SW 1271 (cell line): ENCODE data around the gene SCNN1B.
"Not testable (repeated sequence)": the region's sequence is repeated elsewhere in the genome, so short reads cannot be mapped to it uniquely, and the experiment has no call there.

Experiments used
- DNase-seq, 2 experiments: peaks; one replicate each; lab custom pipeline; 2025; lab: John Stamatoyannopoulos, UW

Gene SCNN1B

DNA sequence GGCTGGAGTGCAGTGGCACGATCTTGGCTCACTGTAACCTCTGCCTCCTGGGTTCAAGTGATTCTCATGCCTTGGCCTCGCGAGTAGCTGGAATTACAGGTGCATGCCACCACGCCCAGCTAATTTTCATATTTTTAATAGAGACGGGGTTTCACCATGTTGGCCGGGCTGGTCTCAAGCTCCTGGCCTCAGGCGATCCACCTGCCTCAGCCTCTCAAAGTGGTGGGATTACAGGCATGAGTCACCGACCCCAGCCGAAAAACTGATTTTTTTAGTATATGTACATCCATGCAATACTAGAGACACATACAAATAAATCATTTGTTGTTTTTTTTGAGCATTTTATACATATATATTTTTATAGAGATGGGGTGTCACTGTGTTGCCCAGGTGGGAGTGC lies 79.6 kb downstream of the SCNN1B start:
- DNase-seq = not testable (repeated sequence)

DNA sequence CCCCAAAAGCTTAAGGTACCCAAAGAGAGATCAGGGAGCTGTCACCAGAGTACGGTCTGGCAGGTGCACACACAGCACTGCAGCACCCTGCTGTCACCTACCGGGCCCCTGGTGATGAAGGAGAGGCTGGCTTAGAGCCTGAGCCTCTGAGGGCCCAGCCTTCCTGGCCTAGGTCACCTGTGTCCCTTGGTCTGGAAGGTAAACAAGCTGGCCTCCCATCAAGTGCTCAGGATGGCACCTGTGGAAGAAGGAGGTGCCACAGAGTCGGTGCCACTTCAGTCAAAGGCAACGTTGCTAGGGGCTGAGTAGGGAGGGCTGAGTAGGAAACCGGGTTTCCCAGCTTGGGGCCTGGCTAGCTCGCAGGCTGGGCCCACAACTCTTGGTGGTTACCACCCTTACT lies 80.2 kb downstream of the SCNN1B start:
- no peak for DNase-seq

DNA sequence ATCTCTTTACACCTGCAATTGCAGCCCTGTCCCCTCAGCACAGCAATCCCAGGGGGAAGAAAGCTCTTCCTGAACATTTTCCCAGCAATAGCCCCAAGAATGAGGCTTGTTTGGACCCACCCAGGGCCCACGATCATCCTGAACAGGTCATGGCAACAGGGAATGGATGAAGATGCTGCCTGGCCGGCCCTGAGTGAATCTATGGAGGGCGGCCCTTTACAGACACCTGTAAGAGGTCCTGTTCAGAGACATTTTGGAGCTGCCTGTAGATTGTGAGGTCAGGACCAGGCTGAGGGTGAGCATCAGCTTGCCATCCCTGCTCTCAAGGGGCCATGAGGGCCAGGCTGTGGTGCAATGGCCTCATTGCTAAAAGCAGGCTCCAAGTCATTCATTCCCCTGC lies 81.8 kb downstream of the SCNN1B start:
- DNase-seq = no peak

GRCh38 chr16:23384878-23385277 lies 82.8 kb downstream of the SCNN1B start:
- DNase-seq = no peak

- no peak for DNase-seq
These were observed 83.3 kb downstream of the SCNN1B start for GRCh38 chr16:23385441-23385840.

DNA sequence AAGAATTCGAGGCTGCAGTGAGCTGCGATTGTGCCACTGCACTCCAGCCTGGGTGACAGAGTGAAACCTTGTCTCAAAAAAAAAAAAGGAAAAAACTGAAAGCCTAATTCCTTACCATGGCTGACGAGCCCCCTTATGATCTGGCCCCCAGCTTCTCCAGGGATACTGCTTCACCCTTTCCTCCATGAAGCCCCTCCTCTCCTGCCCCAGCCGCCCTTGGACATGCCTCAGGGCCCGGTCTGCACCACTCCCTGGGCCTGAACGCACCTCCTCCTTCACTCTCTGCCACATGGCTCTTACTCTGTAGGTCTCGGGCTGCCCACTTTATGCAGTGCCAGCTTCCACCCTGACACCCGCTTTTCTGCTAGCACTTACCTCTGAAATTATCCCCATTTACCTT lies 85.6 kb downstream of the SCNN1B start:
- no peak for DNase-seq

GRCh38 chr16:23388786-23389185 lies 86.7 kb downstream of the SCNN1B start:
- DNase-seq = no peak

DNA sequence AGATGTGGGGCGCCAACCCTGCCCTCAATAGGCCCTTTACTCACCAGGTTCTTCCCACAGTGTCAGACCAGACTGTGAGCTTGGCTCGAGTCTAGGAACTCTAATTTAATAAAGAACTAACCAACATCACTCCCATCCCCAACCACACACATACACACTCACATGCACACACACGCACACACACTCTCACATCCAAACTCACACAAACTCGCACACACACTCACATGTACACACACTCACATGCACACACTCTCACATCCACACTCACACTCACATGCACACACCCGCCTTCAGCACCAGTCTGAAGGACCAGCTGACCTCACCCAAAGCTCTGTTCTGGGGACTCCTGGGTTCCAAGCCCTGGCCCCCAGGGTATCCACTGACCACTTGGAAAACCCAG lies 87.1 kb downstream of the SCNN1B start:
- no peak for DNase-seq

- DNase-seq = not testable (repeated sequence)
These were observed 87.8 kb downstream of the SCNN1B start for GRCh38 chr16:23389936-23390335.

- no peak for DNase-seq
These were observed 89.5 kb downstream of the SCNN1B start for GRCh38 chr16:23391381-23392222.

DNA sequence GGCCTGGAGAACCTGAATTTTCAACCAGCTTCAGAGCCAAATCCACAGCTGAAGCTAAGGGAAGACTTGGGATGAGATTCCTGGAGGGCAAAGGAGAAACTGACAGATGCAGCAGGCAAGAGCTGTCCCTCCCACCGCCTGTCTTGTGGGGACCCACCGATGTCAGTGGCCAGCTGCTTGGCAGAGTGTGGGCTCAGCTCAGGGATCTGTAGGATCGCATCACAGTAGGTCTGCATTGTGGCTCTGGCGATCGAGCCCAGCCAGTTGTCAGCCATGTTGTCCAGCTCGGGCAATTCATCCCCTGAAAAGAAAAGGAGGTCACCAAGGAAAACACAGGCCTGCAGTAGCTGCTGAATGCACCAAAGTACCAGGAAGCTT lies 90.1 kb downstream of the SCNN1B start:
- DNase-seq = no peak

- no peak for DNase-seq
These were observed 92.2 kb downstream of the SCNN1B start for GRCh38 chr16:23394141-23394831.

- no peak for DNase-seq
These were observed 93.6 kb downstream of the SCNN1B start for GRCh38 chr16:23395732-23396131.

DNA sequence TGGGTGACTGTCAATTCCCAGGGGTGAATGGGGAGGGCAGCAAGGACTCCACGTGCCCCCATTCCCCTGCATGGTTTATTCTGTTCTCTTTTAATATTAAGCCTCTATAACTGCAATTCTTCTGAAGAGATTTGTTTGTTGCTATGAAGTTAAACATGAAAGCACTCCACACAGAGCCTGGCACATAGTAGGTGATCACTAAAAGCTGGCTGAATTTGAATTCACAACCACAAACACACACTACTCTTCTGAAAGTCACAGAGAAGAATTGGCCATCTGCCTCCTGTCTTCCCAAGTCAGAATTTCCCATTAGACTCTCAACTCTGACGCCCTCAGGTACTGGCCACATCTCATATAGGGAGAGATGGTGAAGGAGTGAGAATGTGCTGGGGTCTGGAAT lies 95.4 kb downstream of the SCNN1B start:
- DNase-seq = no peak

- no peak for DNase-seq
These were observed 97.1 kb downstream of the SCNN1B start for GRCh38 chr16:23398987-23399805.

GRCh38 chr16:23400447-23400846 lies 98.3 kb downstream of the SCNN1B start:
- DNase-seq = not testable (repeated sequence)

DNA sequence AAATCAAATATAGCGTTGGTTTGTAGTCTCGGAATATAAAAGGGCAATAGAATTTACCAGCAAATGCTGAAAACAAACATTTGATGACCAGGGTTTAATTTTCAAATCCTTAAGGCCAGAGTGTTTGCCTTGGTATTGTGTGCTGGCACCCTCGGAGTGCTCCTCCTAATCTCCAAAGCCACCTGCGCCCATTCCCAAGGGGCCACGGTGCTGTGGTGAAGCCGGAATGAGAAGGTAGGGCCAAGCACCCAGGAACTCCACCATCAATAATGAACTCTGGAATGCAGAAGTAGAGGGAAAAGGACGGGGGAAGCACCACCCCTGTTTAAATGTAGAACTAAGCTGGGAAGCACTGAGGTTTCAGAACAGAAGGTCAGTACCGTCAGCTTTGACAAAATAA lies 99.0 kb downstream of the SCNN1B start:
- DNase-seq = no peak

- DNase-seq = no peak
These were observed 100.0 kb downstream of the SCNN1B start for GRCh38 chr16:23402100-23402499.

- no peak for DNase-seq
These were observed 101.4 kb downstream of the SCNN1B start for GRCh38 chr16:23403547-23403946.

DNA sequence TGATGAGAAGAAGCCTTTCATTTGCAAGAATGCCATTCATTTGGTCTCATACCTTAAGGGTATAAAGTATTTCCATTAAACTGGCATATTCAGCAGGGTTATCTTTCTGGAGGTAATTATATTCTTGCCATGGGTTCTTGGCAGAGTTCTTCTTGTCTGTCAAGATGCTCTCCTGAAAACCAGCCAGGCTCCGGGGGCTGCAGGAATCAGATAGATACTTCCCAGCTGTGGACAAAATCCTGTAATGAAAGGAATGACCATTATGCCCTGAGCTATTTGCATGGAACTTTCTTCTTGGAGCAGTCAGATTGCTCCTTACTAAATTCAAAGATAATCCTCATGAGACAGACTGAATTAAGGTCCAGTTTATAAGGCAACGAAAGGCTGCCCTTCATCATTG lies 103.9 kb downstream of the SCNN1B start:
- DNase-seq = no peak

GRCh38 chr16:23406546-23407240 lies 104.6 kb downstream of the SCNN1B start:
- no peak for DNase-seq
